Measurements from ENCODE around the gene SMARCB1.

The SMARCB1 gene

GRCh38 chr22:23762842-23763578 is 23.8 kb upstream of the SMARCB1 start, which contains the start of gene C22orf15:
Gene C22orf15 (plus strand): TSS chr22:23762990. CDS start chr22:23763307, 317 bp downstream.
- DNase-seq (ENCODE audit: low read depth, low spot score): no peak

- DNase-seq (ENCODE audit: low read depth, low spot score): no peak
Observed at GRCh38 chr22:23763579-23763945, 23.2 kb upstream of the SMARCB1 start.

GRCh38 chr22:23763954-23764353 is 22.8 kb upstream of the SMARCB1 start:
- DNase-seq (ENCODE audit: low read depth, low spot score): no peak

GRCh38 chr22:23764899-23765881 is 21.6 kb upstream of the SMARCB1 start:
- no peak for DNase-seq (ENCODE audit: low read depth, low spot score)

- DNase-seq (ENCODE audit: low read depth, low spot score): no peak
Observed at GRCh38 chr22:23767303-23767672, 19.5 kb upstream of the SMARCB1 start.

GRCh38 chr22:23767673-23768548 is 18.9 kb upstream of the SMARCB1 start, which contains the start of gene CHCHD10:
Gene CHCHD10 (minus strand): TSS chr22:23767972. CDS start chr22:23767874, 98 bp downstream.
- DNase-seq (ENCODE audit: low read depth, low spot score): no peak

- DNase-seq (ENCODE audit: low read depth, low spot score): no peak
Observed at GRCh38 chr22:23769321-23769965, 17.3 kb upstream of the SMARCB1 start.

GRCh38 chr22:23772315-23772648 is 14.5 kb upstream of the SMARCB1 start:
- no peak for DNase-seq (ENCODE audit: low read depth, low spot score)

- DNase-seq (ENCODE audit: low read depth, low spot score): no peak
Observed at GRCh38 chr22:23772649-23773473, 13.9 kb upstream of the SMARCB1 start, which contains the start of gene MMP11. Gene MMP11 (plus strand): TSS chr22:23772849. CDS start chr22:23772871, 22 bp downstream.

GRCh38 chr22:23773483-23774113 is 13.2 kb upstream of the SMARCB1 start:
- DNase-seq (ENCODE audit: low read depth, low spot score): no peak

GRCh38 chr22:23774114-23774921 is 12.4 kb upstream of the SMARCB1 start:
- DNase-seq (ENCODE audit: low read depth, low spot score): no peak

GRCh38 chr22:23774922-23775436 is 11.8 kb upstream of the SMARCB1 start:
- DNase-seq (ENCODE audit: low read depth, low spot score): no peak

- no peak for DNase-seq (ENCODE audit: low read depth, low spot score)
Observed at GRCh38 chr22:23775779-23776375, 10.9 kb upstream of the SMARCB1 start.

- DNase-seq (ENCODE audit: low read depth, low spot score): no peak
Observed at GRCh38 chr22:23777776-23778576, 8.8 kb upstream of the SMARCB1 start.

- no peak for DNase-seq (ENCODE audit: low read depth, low spot score)
Observed at GRCh38 chr22:23778577-23778900, 8.2 kb upstream of the SMARCB1 start.

- no peak for DNase-seq (ENCODE audit: low read depth, low spot score)
Observed at GRCh38 chr22:23779083-23779482, 7.7 kb upstream of the SMARCB1 start.

GRCh38 chr22:23779731-23780130 is 7.0 kb upstream of the SMARCB1 start:
- no peak for DNase-seq (ENCODE audit: low read depth, low spot score)
